Measurements from ENCODE around the gene PCDHGB5. TPM values are rescaled to one million over a fixed set of nuclear protein-coding genes. Genes with fewer than 3 reads are reported as not detected.

PCDHGB5 gene
- total and polyA plus RNA-seq, 2 donors (not counting 3 experiments of a cell fraction or from before 2014, with no cell fraction given): 10.1 to 14.4 TPM

DNA sequence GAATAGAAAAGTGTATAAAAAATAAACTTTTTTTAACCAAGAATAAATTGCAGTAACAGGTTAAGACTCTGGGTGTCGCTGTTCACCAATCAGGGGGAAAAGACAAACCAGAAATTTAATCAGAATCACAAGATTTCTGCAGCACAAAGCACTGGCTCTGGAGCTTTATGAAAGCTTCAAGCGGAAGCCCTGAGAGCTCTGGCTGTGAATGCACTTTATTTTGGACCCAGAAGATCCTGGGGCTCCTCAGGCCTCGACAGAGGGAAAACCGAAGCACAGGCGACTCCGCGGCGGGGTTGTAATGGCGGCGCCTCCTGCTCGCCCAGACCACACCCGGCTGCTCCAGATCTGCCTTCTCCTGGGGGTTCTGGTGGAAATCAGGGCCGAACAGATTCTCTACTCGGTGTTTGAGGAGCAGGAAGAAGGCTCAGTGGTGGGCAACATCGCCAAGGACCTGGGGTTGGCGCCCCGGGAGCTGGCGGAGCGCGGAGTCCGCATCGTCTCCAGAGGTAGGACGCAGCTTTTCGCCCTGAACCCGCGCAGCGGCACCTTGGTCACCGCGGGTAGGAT lies 42.8 kb upstream of the PCDHGB5 start, which contains the start of gene PCDHGA4:
PCDHGA4 (plus strand) TSS at position 122 of the 570 bp plus-strand sequence; CDS start at position 209, 87 bp downstream.
- peak within 1 kb of the TSS; percentile 38 for H3K4me2 ChIP-seq (ENCODE audit: insufficient read depth, low read length)
- no peaks in the 10 kb centered on the region for H3K79me2 ChIP-seq (ENCODE audit: control insufficient read depth, insufficient read depth, low read length)
- dilution Hi-C loops (cut with MboI; ENCODE audit: extremely low pct_ligation_motif_present, low sequenced_read_pairs) (no loop called here), intact Hi-C loops (cut with micrococcal nuclease) (loop anchor here (5.0 kb wide), 1 partner anchor 207 kb away; no protein-coding TSS in a partner anchor)
- TSS peak; percentile 14 for BruUV-seq (replicated peaks)
- H3K4me3 ChIP-seq (replicated peaks in 1 of 3; ENCODE audit: insufficient read depth in 1 of 3, low read depth in 1 of 3, low read length in 3 of 3): peak within 1 kb of the TSS; percentile 11 to 38 (median 33)
- TF ChIP-seq, protein P1, sequence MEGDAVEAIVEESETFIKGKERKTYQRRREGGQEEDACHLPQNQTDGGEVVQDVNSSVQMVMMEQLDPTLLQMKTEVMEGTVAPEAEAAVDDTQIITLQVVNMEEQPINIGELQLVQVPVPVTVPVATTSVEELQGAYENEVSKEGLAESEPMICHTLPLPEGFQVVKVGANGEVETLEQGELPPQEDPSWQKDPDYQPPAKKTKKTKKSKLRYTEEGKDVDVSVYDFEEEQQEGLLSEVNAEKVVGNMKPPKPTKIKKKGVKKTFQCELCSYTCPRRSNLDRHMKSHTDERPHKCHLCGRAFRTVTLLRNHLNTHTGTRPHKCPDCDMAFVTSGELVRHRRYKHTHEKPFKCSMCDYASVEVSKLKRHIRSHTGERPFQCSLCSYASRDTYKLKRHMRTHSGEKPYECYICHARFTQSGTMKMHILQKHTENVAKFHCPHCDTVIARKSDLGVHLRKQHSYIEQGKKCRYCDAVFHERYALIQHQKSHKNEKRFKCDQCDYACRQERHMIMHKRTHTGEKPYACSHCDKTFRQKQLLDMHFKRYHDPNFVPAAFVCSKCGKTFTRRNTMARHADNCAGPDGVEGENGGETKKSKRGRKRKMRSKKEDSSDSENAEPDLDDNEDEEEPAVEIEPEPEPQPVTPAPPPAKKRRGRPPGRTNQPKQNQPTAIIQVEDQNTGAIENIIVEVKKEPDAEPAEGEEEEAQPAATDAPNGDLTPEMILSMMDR (IDR thresholded peaks at IDR 0.05; ENCODE audit: extremely low read depth in 1 of 2, insufficient read depth in 1 of 2, low read depth in 1 of 2, low read length in 2 of 2): peak; percentile 33 to 54
- TF ChIP-seq POLR2A (IDR thresholded peaks at IDR 0.05; ENCODE audit: low read depth, low read length): no peak
- H3K27me3 ChIP-seq (ENCODE audit: control insufficient read depth in 2 of 2, insufficient read depth in 2 of 2, low read length in 2 of 2): peaks cover 34 to 58% of the 10 kb centered on the region in 2 experiments
- no peaks in the 10 kb centered on the region for H4K20me1 ChIP-seq (replicated peaks; ENCODE audit: control insufficient read depth, extremely low read depth, insufficient read depth, low read length)
- H3K27ac ChIP-seq (ENCODE audit: insufficient read depth, low read depth, low read length): no peak within 1 kb of the TSS
- H3K36me3 ChIP-seq (ENCODE audit: control insufficient read depth in 2 of 2, extremely low read depth in 1 of 2, insufficient read depth in 2 of 2, low read length in 2 of 2): no peaks in the 10 kb centered on the region
- H3K9ac ChIP-seq (replicated peaks; ENCODE audit: extremely low read depth, insufficient read depth, low read length): no peak within 1 kb of the TSS
- FAIRE-seq (no peak), DNase-seq (ENCODE audit: low read depth, low spot score) (peak; percentile 34)
- CTCF ChIA-PET: interaction anchor here (0.6 to 3.0 kb wide), 20 partner anchors 9 to 212 kb away, joined by 3 to 25 read pairs (median 5); partner anchors contain the start of genes PCDHGA11, PCDHGA12, PCDHGA2 and PCDHGA3
- POLR2A ChIA-PET: no interaction called here
- H3K4me1 ChIP-seq (ENCODE audit: control insufficient read depth, extremely low read depth, insufficient read depth, low read length): no peaks in the 10 kb centered on the region
- H2AFZ ChIP-seq (ENCODE audit: low read depth, low read length): peak within 1 kb of the TSS; percentile 73
- H3K9me1 ChIP-seq (replicated peaks; ENCODE audit: control insufficient read depth, extremely low read depth, insufficient read depth, low read length): no peaks in the 10 kb centered on the region
- no peaks in the 10 kb centered on the region for H3K9me3 ChIP-seq (replicated peaks; ENCODE audit: control insufficient read depth, insufficient read depth, low read length)

DNA sequence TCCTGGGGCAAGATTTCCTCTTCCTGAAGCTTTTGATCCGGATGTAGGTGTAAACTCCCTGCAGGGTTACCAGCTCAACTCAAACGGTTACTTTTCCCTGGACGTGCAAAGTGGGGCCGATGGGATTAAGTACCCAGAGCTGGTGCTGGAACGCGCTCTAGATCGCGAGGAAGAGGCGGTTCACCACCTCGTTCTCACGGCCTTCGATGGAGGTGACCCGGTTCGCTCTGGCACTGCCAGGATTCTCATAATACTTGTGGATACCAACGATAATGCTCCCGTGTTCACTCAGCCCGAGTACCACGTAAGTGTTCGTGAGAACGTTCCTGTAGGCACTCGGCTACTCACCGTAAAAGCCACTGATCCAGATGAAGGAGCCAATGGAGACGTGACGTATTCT lies 42.1 kb upstream of the PCDHGB5 start:
- H3K4me2 ChIP-seq (ENCODE audit: insufficient read depth, low read length): no peak overlapping the region
- H3K9me3 ChIP-seq (replicated peaks; ENCODE audit: control insufficient read depth, insufficient read depth, low read length): no peaks in the 10 kb centered on the region
- no peaks in the 10 kb centered on the region for H3K9me1 ChIP-seq (replicated peaks; ENCODE audit: control insufficient read depth, extremely low read depth, insufficient read depth, low read length)
- no peaks in the 10 kb centered on the region for H3K4me1 ChIP-seq (ENCODE audit: control insufficient read depth, extremely low read depth, insufficient read depth, low read length)
- CTCF ChIA-PET: interaction anchor here (0.9 to 3.0 kb wide), 17 partner anchors 9 to 208 kb away, joined by 3 to 25 read pairs (median 5); partner anchors contain the start of genes PCDHGA11, PCDHGA12, PCDHGA2 and PCDHGA3
- TF ChIP-seq, protein P2, sequence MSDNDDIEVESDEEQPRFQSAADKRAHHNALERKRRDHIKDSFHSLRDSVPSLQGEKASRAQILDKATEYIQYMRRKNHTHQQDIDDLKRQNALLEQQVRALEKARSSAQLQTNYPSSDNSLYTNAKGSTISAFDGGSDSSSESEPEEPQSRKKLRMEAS (IDR thresholded peaks at IDR 0.05; ENCODE audit: insufficient read depth, insufficient read length): no peak
- TF ChIP-seq MYC (IDR thresholded peaks at IDR 0.05; ENCODE audit: low read depth, low read length) (no peak), GATA2 (IDR thresholded peaks at IDR 0.05; ENCODE audit: insufficient read depth, insufficient read length, low read depth, low read length) (no peak), EZH2 (IDR thresholded peaks at IDR 0.05; ENCODE audit: borderline replicate concordance, low read depth, low read length, severe bottlenecking) (no peak), POLR2AphosphoS5 (IDR thresholded peaks at IDR 0.05; ENCODE audit: insufficient read depth, low read depth, low read length) (no peak)
- H4K20me1 ChIP-seq (replicated peaks; ENCODE audit: control insufficient read depth, extremely low read depth, insufficient read depth, low read length): no peaks in the 10 kb centered on the region
- intact Hi-C loops (cut with micrococcal nuclease): no loop called here
- dilution Hi-C loops (cut with MboI; ENCODE audit: extremely low pct_ligation_motif_present, low sequenced_read_pairs): no loop called here
- H2AFZ ChIP-seq (ENCODE audit: low read depth, low read length): no peak overlapping the region
- POLR2A ChIA-PET: no interaction called here
- no peaks in the 10 kb centered on the region for H3K79me2 ChIP-seq (ENCODE audit: control insufficient read depth, insufficient read depth, low read length)
- peaks cover 30 to 58% of the 10 kb centered on the region in 2 experiments for H3K27me3 ChIP-seq (ENCODE audit: control insufficient read depth in 2 of 2, insufficient read depth in 2 of 2, low read length in 2 of 2)
- H3K4me3 ChIP-seq (replicated peaks in 1 of 3; ENCODE audit: insufficient read depth in 1 of 3, low read depth in 1 of 3, low read length in 3 of 3): no peak overlapping the region
- H3K27ac ChIP-seq (ENCODE audit: insufficient read depth, low read depth, low read length): no peak overlapping the region
- DNase-seq (ENCODE audit: low read depth, low spot score): no peak
- no TSS peak for BruUV-seq (replicated peaks)
- no peak overlapping the region for H3K9ac ChIP-seq (replicated peaks; ENCODE audit: extremely low read depth, insufficient read depth, low read length)
- no peak for FAIRE-seq
- H3K36me3 ChIP-seq (ENCODE audit: control insufficient read depth in 2 of 2, extremely low read depth in 1 of 2, insufficient read depth in 2 of 2, low read length in 2 of 2): no peaks in the 10 kb centered on the region
